GM12873 (cell line): ENCODE results near the gene PTDSS2.

ENCODE experiments used
- CTCF ChIP-seq: IDR thresholded peaks from 2 replicates; pipeline ENCODE4 v1.5.1; 2012; ENCODE audit warnings: low read depth, mild to moderate bottlenecking, moderate library complexity, low read length, control low read depth; ENCODE audit not compliant: insufficient read depth; ENCODE audit errors: missing control alignments

Gene PTDSS2

GRCh38 chr11:418343-419247 lies 31.5 kb upstream of the PTDSS2 start:
- TF ChIP-seq CTCF = no peak

- TF ChIP-seq CTCF = no peak
Measured at GRCh38 chr11:419248-420005, 30.7 kb upstream of the PTDSS2 start.

- TF ChIP-seq CTCF = no peak
Measured at GRCh38 chr11:420054-420910, 29.8 kb upstream of the PTDSS2 start.

GRCh38 chr11:420911-421321 lies 29.2 kb upstream of the PTDSS2 start:
- no peak for TF ChIP-seq CTCF

GRCh38 chr11:422249-422656 lies 27.8 kb upstream of the PTDSS2 start:
- no peak for TF ChIP-seq CTCF

GRCh38 chr11:424232-424631 lies 25.8 kb upstream of the PTDSS2 start:
- no peak for TF ChIP-seq CTCF

GRCh38 chr11:425301-425700 lies 24.8 kb upstream of the PTDSS2 start:
- no peak for TF ChIP-seq CTCF
